Skeletal muscle tissue (tissue), 4 donors: ENCODE data around the gene CAMK1D. TPM values are rescaled to one million over a fixed set of nuclear protein-coding genes. Genes with fewer than 3 reads are reported as not detected.
"Not testable (repeated sequence)": the region's sequence is repeated elsewhere in the genome, so short reads cannot be mapped to it uniquely, and the experiment has no call there.

Experiments
- H3K27ac ChIP-seq: one replicate; pipeline ENCODE4 v1.7.0; 2013; ENCODE audit warnings: mild to moderate bottlenecking, low read depth, low read length, inconsistent platforms
- H3K27me3 ChIP-seq, 3 donors: one replicate each; pipeline ENCODE4 v1.7.0; 2013; ENCODE audit warnings: low read length in 3 of 3; ENCODE audit not compliant: control insufficient read depth in 3 of 3, insufficient read depth in 3 of 3
- H3K36me3 ChIP-seq, 3 donors: one replicate each; pipeline ENCODE4 v1.7.0; 2013; ENCODE audit warnings: low read length in 3 of 3; ENCODE audit not compliant: control insufficient read depth in 3 of 3, insufficient read depth in 3 of 3
- H3K4me1 ChIP-seq, 3 donors: one replicate each; pipeline ENCODE4 v1.7.0; 2013; ENCODE audit warnings: low read length in 3 of 3, mild to moderate bottlenecking in 3 of 3; ENCODE audit not compliant: control insufficient read depth in 3 of 3, insufficient read depth in 3 of 3
- H3K4me3 ChIP-seq, 3 donors: one replicate each; pipeline ENCODE4 v1.7.0; 2013; ENCODE audit warnings: low read length in 3 of 3
- H3K9ac ChIP-seq, 3 donors: one replicate each; pipeline ENCODE4 v1.7.0; 2013; ENCODE audit warnings: low read length in 3 of 3, mild to moderate bottlenecking in 3 of 3, moderate library complexity in 2 of 3, low read depth in 1 of 3
- H3K9me3 ChIP-seq, 3 donors: one replicate each; pipeline ENCODE4 v1.7.0; 2013; ENCODE audit warnings: low read length in 3 of 3; ENCODE audit not compliant: control insufficient read depth in 3 of 3
- total RNA-seq: library from RNA; depleted of rRNA; stranded (reverse); fragments of >200 nt; gene quantifications from one replicate; pipeline ENCODE4 v1.2.3, GENCODE V29; 2014
- donor health status: Osteomylitis.

CAMK1D gene
- total RNA-seq, 1 donor from 2014 or later, result 2.1 TPM

DNA sequence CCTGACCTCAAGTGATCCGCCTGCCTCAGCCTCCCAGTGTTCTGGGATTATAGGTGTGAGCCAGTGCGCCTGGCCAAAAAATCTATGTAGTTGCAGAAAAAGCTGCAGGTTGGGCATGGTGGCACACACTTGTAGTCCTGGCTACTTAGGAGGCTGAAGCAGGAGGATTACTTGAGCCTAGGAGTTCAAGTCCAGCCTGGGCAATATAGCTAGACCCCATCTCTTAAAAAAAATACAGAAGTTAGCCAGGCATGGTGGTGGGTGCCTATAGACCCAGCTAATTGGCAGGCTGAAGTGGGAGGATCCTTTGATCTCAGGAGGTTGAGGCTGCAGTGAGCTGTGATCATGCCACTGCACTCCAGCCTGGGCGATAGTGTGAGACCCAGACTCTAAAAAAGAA, 24.8 kb upstream of the CAMK1D start:
- Histone ChIP-seq H3K4me1 (no peaks in the 10 kb centered on the region), H3K36me3 (no peaks in the 10 kb centered on the region), H3K27ac (no peak overlapping the region), H3K27me3 (no peaks in the 10 kb centered on the region), H3K4me3 (no peak overlapping the region), H3K9ac (no peak overlapping the region), H3K9me3 (no peaks in the 10 kb centered on the region)

DNA sequence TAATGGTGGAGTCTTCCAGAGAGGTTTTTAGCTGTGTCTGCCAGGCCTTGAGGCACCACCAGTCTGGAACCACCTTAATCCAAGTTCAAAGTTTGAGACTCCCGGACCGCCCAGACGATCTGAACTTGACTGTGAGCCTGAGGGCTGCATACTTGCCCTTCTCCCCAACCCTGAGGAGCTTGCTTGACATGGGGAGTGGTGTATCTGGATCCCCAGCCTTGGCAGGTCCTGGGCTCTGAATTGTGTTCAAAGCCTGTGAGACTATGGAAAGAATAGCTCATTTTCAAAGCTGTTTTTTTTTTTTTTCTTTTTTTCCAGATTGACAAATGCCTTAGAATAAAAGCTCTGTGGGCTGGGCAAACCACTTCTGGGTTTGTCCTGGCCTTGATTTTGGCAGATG, 22.3 kb upstream of the CAMK1D start:
- Histone ChIP-seq H3K4me3 (no peak overlapping the region), H3K27ac (no peak overlapping the region), H3K9me3 (no peaks in the 10 kb centered on the region), H3K9ac (no peak overlapping the region), H3K4me1 (no peaks in the 10 kb centered on the region), H3K36me3 (no peaks in the 10 kb centered on the region), H3K27me3 (no peaks in the 10 kb centered on the region)

DNA sequence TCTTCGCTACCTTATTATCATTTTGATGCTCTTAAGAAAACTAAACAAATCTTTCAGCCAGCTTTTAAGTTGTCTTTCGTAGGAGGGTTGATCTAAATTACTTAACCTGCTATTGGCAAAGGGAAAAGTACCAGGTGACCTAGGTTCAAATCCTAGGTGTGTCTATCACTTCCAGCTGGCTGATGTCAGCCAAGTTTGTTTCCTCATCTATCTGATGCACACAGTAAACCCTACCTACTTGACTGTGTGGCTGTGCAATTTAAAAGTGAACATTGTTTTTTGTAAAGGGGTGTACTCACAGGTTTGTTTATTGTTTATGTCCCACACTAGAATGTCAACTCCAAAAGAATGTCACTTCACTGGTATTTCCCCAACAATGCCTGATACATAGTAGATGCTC, 21.9 kb upstream of the CAMK1D start:
- Histone ChIP-seq H3K36me3 (no peaks in the 10 kb centered on the region), H3K9ac (no peak overlapping the region), H3K27me3 (no peaks in the 10 kb centered on the region), H3K27ac (no peak overlapping the region), H3K4me3 (no peak overlapping the region), H3K9me3 (no peaks in the 10 kb centered on the region), H3K4me1 (no peaks in the 10 kb centered on the region)

DNA sequence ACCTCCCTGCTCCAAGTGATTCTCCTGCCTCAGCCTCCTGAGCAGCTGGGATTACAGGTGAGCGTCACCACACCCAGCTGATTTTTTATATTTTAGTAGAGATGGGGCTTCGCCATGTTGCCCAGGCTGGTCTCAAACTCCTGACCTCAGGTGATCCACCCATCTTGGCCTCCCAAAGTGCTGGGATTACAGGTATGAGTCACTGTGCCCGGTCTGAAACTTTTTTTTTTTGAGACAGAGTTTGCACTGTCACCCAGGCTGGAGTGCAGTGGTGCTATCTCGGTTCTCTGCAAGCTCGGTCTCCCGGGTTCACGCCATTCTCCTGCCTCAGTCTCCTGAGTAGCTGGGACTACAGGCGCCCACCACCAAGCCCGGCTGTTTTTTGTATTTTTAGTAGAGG, 21.0 kb upstream of the CAMK1D start:
- not testable (repeated sequence) for H3K9me3 ChIP-seq, H3K4me1 ChIP-seq, H3K36me3 ChIP-seq, H3K27ac ChIP-seq, H3K9ac ChIP-seq, H3K27me3 ChIP-seq, H3K4me3 ChIP-seq

DNA sequence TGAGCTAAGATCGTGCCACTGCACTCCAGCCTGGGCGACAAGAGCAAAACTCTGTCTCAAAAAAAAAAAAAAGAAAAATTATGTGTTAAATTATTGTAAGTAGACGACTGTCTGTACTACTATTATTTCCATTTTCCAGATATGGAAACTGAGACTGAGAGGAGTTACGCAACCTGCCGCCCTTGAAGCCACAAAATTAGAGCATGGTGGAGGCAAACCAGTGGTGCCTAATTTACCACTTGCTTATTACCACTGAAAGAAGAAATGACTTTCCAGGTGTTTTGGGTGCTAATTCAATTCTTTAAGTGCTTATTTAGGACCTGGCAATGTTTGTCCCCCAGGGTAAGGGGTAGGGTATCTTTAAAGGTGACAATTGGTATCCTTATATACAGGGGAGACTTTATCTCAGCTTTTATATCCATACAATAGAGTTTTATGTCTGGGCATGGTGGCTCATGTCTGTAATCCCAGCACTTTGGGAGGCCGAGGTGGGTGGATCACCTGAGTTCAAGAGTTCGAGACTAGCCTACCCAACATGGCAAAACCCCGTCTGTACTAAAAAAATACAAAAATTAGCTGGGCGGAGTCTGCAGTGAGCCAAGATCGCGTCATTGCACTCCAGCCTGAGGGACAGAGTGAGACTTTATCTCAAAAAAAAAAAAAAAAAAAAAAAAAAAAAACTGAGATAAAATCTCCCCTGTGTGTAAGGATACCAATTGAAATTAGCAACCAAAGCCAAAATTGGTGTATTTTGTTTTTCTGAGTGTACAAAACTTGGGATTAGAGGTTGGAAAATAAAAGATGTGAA, 16.6 kb upstream of the CAMK1D start:
- peaks cover 0 to 8% (median 5%) of the 10 kb centered on the region in 3 donors for H3K4me1 ChIP-seq
- no peak overlapping the region for H3K27ac ChIP-seq
- H3K9me3 ChIP-seq, result no peaks in the 10 kb centered on the region
- H3K27me3 ChIP-seq, result no peaks in the 10 kb centered on the region
- no peaks in the 10 kb centered on the region for H3K36me3 ChIP-seq
- H3K9ac ChIP-seq, result no peak overlapping the region
- peak overlapping the region in 1 of 3 donors; percentile 27 for H3K4me3 ChIP-seq

DNA sequence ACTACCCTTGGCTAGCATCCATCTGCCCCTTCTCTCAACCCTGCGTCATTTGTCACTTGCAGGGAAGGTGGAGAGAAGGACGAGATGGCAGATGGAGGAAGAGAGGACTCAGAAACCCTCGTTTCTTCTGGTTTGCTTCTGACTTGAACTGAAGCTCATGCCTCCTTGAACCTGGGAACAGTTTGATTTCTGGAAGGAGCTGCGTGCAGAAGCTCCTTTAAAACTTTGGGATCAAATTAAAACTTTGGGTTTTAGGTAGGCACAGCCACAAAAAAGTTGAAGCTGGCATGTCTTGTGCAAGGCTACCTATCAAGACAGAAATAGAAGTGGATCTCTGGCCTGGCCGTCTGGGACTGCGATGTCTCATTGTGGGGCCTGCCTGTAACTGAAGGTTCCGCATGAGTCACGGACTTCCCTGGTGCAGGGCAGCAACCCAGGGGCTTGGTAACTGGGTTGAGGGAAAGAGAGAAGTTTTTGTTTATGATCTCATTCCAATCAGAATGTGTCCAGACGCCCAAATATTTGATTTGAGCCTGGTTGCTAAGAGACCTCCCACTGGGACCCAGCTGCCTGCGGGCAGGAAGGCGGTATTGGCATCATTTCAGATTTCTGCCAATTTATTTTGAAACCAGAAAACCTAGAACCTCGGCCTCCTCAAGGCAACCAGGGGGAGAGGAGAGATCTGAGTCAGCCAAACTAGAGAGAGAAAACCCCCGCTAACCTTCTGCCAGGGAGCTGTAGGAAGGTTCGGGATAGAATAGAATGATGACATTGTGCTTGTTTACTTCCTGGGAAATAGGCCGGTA, 15.8 kb upstream of the CAMK1D start:
- Histone ChIP-seq H3K9ac (no peak overlapping the region), H3K27ac (peak overlapping the region; percentile 4), H3K27me3 (no peaks in the 10 kb centered on the region), H3K36me3 (no peaks in the 10 kb centered on the region), H3K4me3 (peak overlapping the region in 1 of 3 donors; percentile 27), H3K4me1 (peaks cover 0 to 8% (median 5%) of the 10 kb centered on the region in 3 donors), H3K9me3 (no peaks in the 10 kb centered on the region)

DNA sequence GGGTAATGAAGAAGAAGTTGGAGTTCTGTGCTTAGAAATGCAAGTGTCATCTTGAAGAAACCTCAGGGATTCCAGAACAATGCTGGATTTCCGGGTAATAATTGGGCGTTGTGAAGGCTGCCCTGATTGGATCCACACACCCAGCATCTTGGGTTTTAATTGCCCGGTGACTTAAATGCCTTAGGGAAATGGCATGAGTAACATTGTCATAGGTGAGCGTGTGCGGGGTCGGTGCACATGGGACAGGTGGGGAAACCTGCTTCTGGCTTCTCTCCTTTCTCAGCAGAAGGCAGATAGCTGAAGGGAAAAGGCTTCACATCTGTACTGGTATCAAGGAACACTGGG, 15.2 kb upstream of the CAMK1D start:
- no peaks in the 10 kb centered on the region for H3K27me3 ChIP-seq
- peak overlapping the region; percentile 4 for H3K27ac ChIP-seq
- no peak overlapping the region for H3K9ac ChIP-seq
- no peaks in the 10 kb centered on the region for H3K36me3 ChIP-seq
- no peaks in the 10 kb centered on the region for H3K9me3 ChIP-seq
- peaks cover 0 to 8% (median 5%) of the 10 kb centered on the region in 3 donors for H3K4me1 ChIP-seq
- H3K4me3 ChIP-seq, result no peak overlapping the region

DNA sequence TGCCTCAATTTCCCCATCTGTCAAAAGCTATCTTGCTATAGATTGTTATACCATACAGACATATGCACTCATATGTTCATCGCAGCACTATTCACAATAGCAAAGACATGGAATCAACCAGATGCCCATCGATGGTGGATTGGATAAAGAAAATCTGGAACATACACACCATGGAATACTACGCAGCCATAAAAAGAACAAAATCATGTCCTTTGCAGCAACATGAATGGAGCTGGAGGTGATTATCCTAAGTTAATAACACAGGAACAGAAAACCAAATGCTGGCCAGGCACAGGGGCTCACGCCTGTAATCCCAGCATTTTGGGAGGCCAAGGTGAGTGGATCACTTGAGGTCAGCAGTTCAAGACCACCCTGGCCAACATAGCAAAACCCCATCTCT, 14.2 kb upstream of the CAMK1D start:
- not testable (repeated sequence) for H3K9ac ChIP-seq, H3K36me3 ChIP-seq, H3K27ac ChIP-seq, H3K9me3 ChIP-seq, H3K4me3 ChIP-seq, H3K27me3 ChIP-seq, H3K4me1 ChIP-seq

DNA sequence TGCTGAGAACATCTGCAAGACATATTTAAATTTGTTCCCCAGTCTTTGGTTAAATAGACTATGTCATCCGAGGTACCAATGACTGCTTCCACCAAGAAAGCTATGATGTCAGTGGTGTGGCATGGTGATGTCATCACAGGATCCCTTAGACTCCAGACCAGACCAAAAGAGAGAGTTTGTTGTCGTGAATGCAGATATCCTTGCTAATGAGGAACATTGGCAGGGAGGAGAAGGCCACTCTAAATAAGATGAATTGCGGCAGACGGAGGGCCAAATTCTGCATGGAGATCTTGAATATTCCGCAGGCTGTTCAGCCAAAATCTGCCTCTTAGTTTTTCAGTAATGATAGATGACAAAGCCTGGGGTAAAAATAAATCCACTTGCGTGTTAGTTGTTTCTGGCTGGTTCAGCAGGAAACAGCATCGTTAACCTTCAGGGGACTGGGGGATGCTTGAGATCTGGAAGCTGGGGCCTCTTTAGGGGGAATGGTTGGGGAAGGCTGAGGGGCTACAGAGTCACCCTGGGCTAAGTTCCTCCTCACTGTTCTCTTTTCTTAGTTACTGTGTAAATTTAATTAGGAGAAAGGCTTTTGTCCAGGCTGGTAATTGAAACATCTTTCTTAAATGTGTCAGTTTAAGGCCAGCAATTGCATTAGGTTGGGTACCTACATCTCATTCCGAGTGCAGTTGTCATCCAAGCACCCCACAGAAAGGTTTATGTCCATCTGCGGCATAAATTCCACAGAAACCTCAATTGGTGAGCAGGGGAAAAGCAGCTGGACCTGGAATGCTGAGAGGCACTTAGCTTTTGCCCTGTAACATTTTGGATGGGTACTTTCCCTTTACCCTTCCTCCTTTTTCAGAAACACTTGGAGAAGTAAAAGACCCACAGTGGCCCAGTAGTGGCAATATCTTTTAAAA, 11.6 kb upstream of the CAMK1D start:
- H3K27me3 ChIP-seq, result no peaks in the 10 kb centered on the region
- H3K9me3 ChIP-seq, result no peaks in the 10 kb centered on the region
- no peak overlapping the region for H3K4me3 ChIP-seq
- no peak overlapping the region for H3K27ac ChIP-seq
- no peak overlapping the region for H3K9ac ChIP-seq
- peaks cover 0 to 8% (median 5%) of the 10 kb centered on the region in 3 donors for H3K4me1 ChIP-seq
- no peaks in the 10 kb centered on the region for H3K36me3 ChIP-seq
